PC-9 (cell line): Measurements from ENCODE around the gene HSPA14.

Experiments
- CTCF ChIP-seq: fragments of 200-600 bp; sonication (generic); conservative IDR thresholded peaks from 2 replicates; pipeline ENCODE4 v1.6.1; 2017; ENCODE audit warnings: mixed run types, antibody characterized with exemption, mild to moderate bottlenecking, moderate library complexity
- EZH2 ChIP-seq: fragments of 200-600 bp; sonication (generic); IDR thresholded peaks from 2 replicates; pipeline ENCODE4 v1.8.0; 2017; ENCODE audit warnings: antibody characterized with exemption, low read depth

DNA sequence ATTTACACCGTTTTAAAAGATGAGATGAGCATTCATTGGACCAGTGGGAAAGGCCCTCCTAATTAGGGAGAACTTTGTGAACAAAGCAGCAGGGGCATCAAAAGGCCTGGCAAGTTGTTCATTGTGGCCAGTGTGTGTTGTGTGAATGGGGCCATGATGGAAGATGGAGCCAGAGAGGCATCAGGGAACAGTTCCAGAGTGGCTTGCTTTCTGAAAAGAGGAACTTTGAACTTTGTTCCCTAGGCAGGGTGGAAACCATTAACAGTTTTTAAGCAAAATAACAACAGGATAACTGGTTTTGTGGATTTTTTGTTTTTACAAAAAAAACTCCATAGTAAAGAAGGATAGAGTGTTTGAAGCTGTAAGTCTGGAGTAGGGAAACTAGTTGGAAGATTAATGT is 53.0 kb downstream of the HSPA14 start:
- no peak for TF ChIP-seq CTCF
- no peak for TF ChIP-seq EZH2
